H9 (cell line): ENCODE results near the gene ARMC2. TPM values are rescaled to one million over a fixed set of nuclear protein-coding genes. Genes with fewer than 3 reads are reported as not detected.

Source experiments
- DNase-seq: peaks from one replicate; pipeline ENCODE4 v3.0.0-alpha.2; 2017
- H2AFZ ChIP-seq: one replicate; pipeline ENCODE4 v1.6.1; 2013; ENCODE audit warnings: mild to moderate bottlenecking, low read length, control low read depth, moderate library complexity
- H2AK5ac ChIP-seq: 2 replicates; pipeline ENCODE4 v1.6.1; 2013; ENCODE audit warnings: low read length, control low read depth, mixed read lengths; ENCODE audit not compliant: insufficient read length
- H2BK120ac ChIP-seq: one replicate; pipeline ENCODE4 v1.6.1; 2013; ENCODE audit warnings: low read depth, mild to moderate bottlenecking, low read length, control low read depth, inconsistent platforms; ENCODE audit not compliant: poor library complexity, severe bottlenecking
- H2BK12ac ChIP-seq: 2 replicates; pipeline ENCODE4 v1.6.1; 2013; ENCODE audit warnings: low read length, control low read depth, mixed read lengths, low read depth; ENCODE audit not compliant: insufficient read length
- H2BK15ac ChIP-seq: 2 replicates; pipeline ENCODE4 v1.6.1; 2013; ENCODE audit warnings: low read depth, low read length, control low read depth
- H2BK20ac ChIP-seq: one replicate; pipeline ENCODE4 v1.6.1; 2013; ENCODE audit warnings: low read depth, mild to moderate bottlenecking, low read length, control low read depth, inconsistent platforms; ENCODE audit not compliant: poor library complexity, severe bottlenecking
- H2BK5ac ChIP-seq: 2 replicates; pipeline ENCODE4 v1.6.1; 2013; ENCODE audit warnings: low read length, control low read depth, mixed read lengths; ENCODE audit not compliant: insufficient read length
- H3K14ac ChIP-seq: 2 replicates; pipeline ENCODE4 v1.6.1; 2013; ENCODE audit warnings: low read length, control low read depth; ENCODE audit not compliant: insufficient read depth
- H3K18ac ChIP-seq: 2 replicates; pipeline ENCODE4 v1.6.1; 2013; ENCODE audit warnings: low read depth, mild to moderate bottlenecking, mixed read lengths, low read length, control low read depth; ENCODE audit not compliant: insufficient read length
- H3K23ac ChIP-seq: 2 replicates; pipeline ENCODE4 v1.6.1; 2013; ENCODE audit warnings: low read length, control low read depth, mixed read lengths, low read depth; ENCODE audit not compliant: insufficient read length
- H3K23me2 ChIP-seq: 2 replicates; pipeline ENCODE4 v1.6.1; 2013; ENCODE audit warnings: low read depth, mild to moderate bottlenecking, mixed read lengths, low read length, control low read depth; ENCODE audit not compliant: insufficient read length, poor library complexity, severe bottlenecking
- H3K27ac ChIP-seq: 2 replicates; pipeline ENCODE4 v1.5.1; 2013; ENCODE audit warnings: low read length, control low read depth, mixed read lengths, low read depth; ENCODE audit not compliant: insufficient read length
- H3K27me3 ChIP-seq: 2 replicates; pipeline ENCODE4 v1.6.1; 2013; ENCODE audit warnings: low read length, control low read depth, inconsistent platforms; ENCODE audit not compliant: insufficient read depth
- H3K4ac ChIP-seq: 2 replicates; pipeline ENCODE4 v1.6.1; 2013; ENCODE audit warnings: low read depth, mild to moderate bottlenecking, control low read depth, inconsistent platforms, low read length, moderate library complexity
- H3K4me1 ChIP-seq: 2 replicates; pipeline ENCODE4 v1.6.1; 2013; ENCODE audit warnings: low read length, control low read depth, inconsistent platforms; ENCODE audit not compliant: insufficient read depth
- H3K4me2 ChIP-seq: 2 replicates; pipeline ENCODE4 v1.6.1; 2013; ENCODE audit warnings: low read length, control low read depth, mixed read lengths; ENCODE audit not compliant: insufficient read length, insufficient read depth
- H3K56ac ChIP-seq: 2 replicates; pipeline ENCODE4 v1.6.1; 2013; ENCODE audit warnings: low read depth, mild to moderate bottlenecking, mixed read lengths, low read length, control low read depth; ENCODE audit not compliant: insufficient read length
- H3K79me1 ChIP-seq: 2 replicates; pipeline ENCODE4 v1.6.1; 2013; ENCODE audit warnings: low read depth, mild to moderate bottlenecking, moderate library complexity, low read length, control low read depth, inconsistent platforms; ENCODE audit not compliant: insufficient read depth, poor library complexity, severe bottlenecking
- H3K79me2 ChIP-seq: 2 replicates; pipeline ENCODE4 v1.6.1; 2013; ENCODE audit warnings: low read length, control low read depth, inconsistent platforms; ENCODE audit not compliant: insufficient read depth
- H3K9ac ChIP-seq: 2 replicates; pipeline ENCODE4 v1.6.1; 2013; ENCODE audit warnings: low read length, control low read depth, mixed read lengths; ENCODE audit not compliant: insufficient read length; ENCODE audit errors: extremely low read depth
- H3K9me3 ChIP-seq: one replicate; pipeline ENCODE4 v1.6.1; 2013; ENCODE audit warnings: low read depth, low read length, inconsistent platforms; ENCODE audit not compliant: control insufficient read depth
- H3T11ph ChIP-seq: one replicate; pipeline ENCODE4 v1.6.1; 2013; ENCODE audit warnings: mild to moderate bottlenecking, low read length, control low read depth, inconsistent platforms
- H4K20me1 ChIP-seq: one replicate; pipeline ENCODE4 v1.6.1; 2013; ENCODE audit not compliant: control insufficient read depth, insufficient read length, insufficient read depth
- H4K5ac ChIP-seq: 2 replicates; pipeline ENCODE4 v1.6.1; 2013; ENCODE audit warnings: low read depth, mild to moderate bottlenecking, mixed read lengths, low read length, control low read depth; ENCODE audit not compliant: insufficient read length
- H4K8ac ChIP-seq: replicated peaks from 2 replicates; pipeline ENCODE4 v1.6.1; 2013; ENCODE audit warnings: low read length, control low read depth, mixed read lengths, low read depth; ENCODE audit not compliant: insufficient read length
- H4K91ac ChIP-seq: 2 replicates; pipeline ENCODE4 v1.6.1; 2013; ENCODE audit warnings: low read depth, mild to moderate bottlenecking, moderate library complexity, mixed read lengths, low read length, control low read depth; ENCODE audit not compliant: insufficient read length
- H3K27ac Mint-ChIP-seq, 3 experiments: 2 replicates in 2 of 3; 3 replicates in 1 of 3; pipeline ENCODE4 v1.8.0; 2020 to 2021; ENCODE audit warnings: mixed read lengths in 3 of 3, mild to moderate bottlenecking in 1 of 3, moderate library complexity in 1 of 3
- H3K27me3 Mint-ChIP-seq: 2 replicates; pipeline ENCODE4 v1.8.0; 2021; ENCODE audit warnings: low read depth, mild to moderate bottlenecking, moderate library complexity, mixed read lengths
- H3K36me3 Mint-ChIP-seq, 3 experiments: 2 replicates in 2 of 3; 3 replicates in 1 of 3; pipeline ENCODE4 v1.8.0; 2020 to 2021; ENCODE audit warnings: low read depth in 3 of 3, mixed read lengths in 3 of 3; ENCODE audit not compliant: insufficient read depth in 1 of 3
- H3K4me1 Mint-ChIP-seq, 2 experiments: 2 replicates each; pipeline ENCODE4 v1.8.0; 2020; ENCODE audit warnings: mixed read lengths in 2 of 2
- H3K4me3 Mint-ChIP-seq, 2 experiments: 2 replicates in 1 of 2; 3 replicates in 1 of 2; pipeline ENCODE4 v1.8.0; 2020 to 2021; ENCODE audit warnings: mild to moderate bottlenecking in 2 of 2, mixed read lengths in 2 of 2, moderate library complexity in 1 of 2
- H3K9me3 Mint-ChIP-seq, 2 experiments: 2 replicates in 1 of 2; 3 replicates in 1 of 2; pipeline ENCODE4 v1.8.0; 2020; ENCODE audit warnings: mild to moderate bottlenecking in 2 of 2, mixed read lengths in 2 of 2, moderate library complexity in 1 of 2
- WGBS: extraction: QIAGEN DNeasy Blood & Tissue Kit; methylation state at CpG from one replicate; pipeline ENCODE4 v1.1.7; 2013; ENCODE audit warnings: missing lambda C conversion rate, low lambda C conversion rate, mixed read lengths; ENCODE audit not compliant: insufficient read length; ENCODE audit errors: extremely low coverage; 5-methylcytosine and 5-hydroxymethylcytosine counted together
- total RNA-seq: library from RNA; stranded (reverse); gene quantifications from 2 replicates; pipeline ENCODE4 v1.2.1, GENCODE V29; 2021
- TF ChIP-seq, protein P1 (sequence below): fragments of 200-600 bp; sonication (generic); conservative IDR thresholded peaks from 3 replicates; pipeline ENCODE4 v1.8.0; 2021; ENCODE audit warnings: antibody characterized with exemption, mild to moderate bottlenecking

Gene ARMC2
- total RNA-seq, 1 experiment from 2014 or later = 2.8 TPM

DNA sequence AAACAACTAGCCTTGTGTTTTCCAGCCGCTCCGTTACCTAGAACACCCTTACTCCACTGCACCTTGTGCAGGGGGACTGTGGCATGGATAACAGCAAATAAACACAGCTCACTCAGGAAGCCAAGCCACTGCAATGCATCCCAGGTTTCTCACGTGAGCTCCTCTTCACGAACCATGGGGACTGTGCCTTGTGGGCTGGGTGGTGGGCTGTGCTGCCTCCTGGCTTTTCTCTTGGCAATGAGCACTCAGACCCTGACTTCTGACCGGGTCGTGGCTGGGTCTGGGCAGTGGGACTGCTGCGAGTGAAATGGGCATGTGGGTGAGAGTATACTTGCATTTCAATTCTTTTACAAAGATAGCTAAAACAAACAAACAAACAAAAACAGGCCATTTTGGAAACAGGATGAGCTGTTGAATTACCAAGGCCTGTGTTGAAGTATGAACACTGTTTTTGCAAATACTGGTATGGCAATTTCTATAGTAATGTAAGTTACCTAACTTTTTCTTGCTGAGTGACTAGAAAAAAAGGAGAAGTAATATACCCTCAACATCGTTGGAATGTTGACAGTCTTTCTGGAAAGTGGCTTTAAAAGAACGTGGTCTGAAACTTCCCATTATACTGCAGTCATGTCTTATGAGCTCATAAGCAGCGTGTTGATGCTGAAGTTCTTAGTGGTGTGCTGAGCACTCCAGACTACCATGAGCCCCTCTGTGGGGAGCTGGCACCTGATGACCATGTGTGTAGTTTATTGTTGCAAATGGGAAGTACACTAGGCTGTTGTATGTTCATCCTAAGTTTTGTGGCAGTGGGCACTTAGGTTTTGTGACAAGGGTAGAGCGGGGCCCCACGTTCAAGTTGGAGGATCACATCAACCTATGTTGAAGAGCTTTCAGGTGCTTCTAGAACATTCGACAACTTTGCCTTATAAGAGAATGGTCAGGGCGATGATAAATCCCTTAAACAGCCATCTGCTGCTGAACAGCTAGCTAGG lies 120.4 kb downstream of the ARMC2 start:
- Histone ChIP-seq H3K14ac (no peak overlapping the region), H3K23ac (no peak overlapping the region), H3K23me2 (no peaks in the 10 kb centered on the region), H4K5ac (no peak overlapping the region), H2BK12ac (no peak overlapping the region), H3K27me3 (no peaks in the 10 kb centered on the region), H3T11ph (no peak overlapping the region), H2BK15ac (no peak overlapping the region), H3K79me1 (no peaks in the 10 kb centered on the region), H3K9ac (no peak overlapping the region), H4K91ac (no peak overlapping the region), H2BK5ac (no peak overlapping the region), H2BK120ac (no peak overlapping the region), H3K27ac (no peak overlapping the region), H4K20me1 (no peaks in the 10 kb centered on the region), H2BK20ac (no peak overlapping the region), H3K56ac (no peak overlapping the region), H3K4ac (no peak overlapping the region), H3K4me2 (no peak overlapping the region), H3K9me3 (no peaks in the 10 kb centered on the region), H2AK5ac (no peak overlapping the region), H2AFZ (no peak overlapping the region), H3K79me2 (no peaks in the 10 kb centered on the region), H3K18ac (no peak overlapping the region), H3K4me1 (no peaks in the 10 kb centered on the region; the same call in 1 of the 2 replicates), H4K8ac (no peak overlapping the region)
- no peak overlapping the region for H3K4me3 Mint-ChIP-seq
- TF ChIP-seq, protein P1, sequence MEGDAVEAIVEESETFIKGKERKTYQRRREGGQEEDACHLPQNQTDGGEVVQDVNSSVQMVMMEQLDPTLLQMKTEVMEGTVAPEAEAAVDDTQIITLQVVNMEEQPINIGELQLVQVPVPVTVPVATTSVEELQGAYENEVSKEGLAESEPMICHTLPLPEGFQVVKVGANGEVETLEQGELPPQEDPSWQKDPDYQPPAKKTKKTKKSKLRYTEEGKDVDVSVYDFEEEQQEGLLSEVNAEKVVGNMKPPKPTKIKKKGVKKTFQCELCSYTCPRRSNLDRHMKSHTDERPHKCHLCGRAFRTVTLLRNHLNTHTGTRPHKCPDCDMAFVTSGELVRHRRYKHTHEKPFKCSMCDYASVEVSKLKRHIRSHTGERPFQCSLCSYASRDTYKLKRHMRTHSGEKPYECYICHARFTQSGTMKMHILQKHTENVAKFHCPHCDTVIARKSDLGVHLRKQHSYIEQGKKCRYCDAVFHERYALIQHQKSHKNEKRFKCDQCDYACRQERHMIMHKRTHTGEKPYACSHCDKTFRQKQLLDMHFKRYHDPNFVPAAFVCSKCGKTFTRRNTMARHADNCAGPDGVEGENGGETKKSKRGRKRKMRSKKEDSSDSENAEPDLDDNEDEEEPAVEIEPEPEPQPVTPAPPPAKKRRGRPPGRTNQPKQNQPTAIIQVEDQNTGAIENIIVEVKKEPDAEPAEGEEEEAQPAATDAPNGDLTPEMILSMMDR = peak; percentile 45; the same call in 2 of the 3 replicates
- no peaks in the 10 kb centered on the region for H3K36me3 Mint-ChIP-seq
- H3K4me1 Mint-ChIP-seq = peaks cover 30 to 32% of the 10 kb centered on the region in 2 experiments
- peak overlapping the region in 1 of 3 experiments; percentile 47; a peak in 2 of 7 replicates for H3K27ac Mint-ChIP-seq
- DNase-seq = peak; percentile 78
- H3K9me3 Mint-ChIP-seq = no peaks in the 10 kb centered on the region
- no CpG with 5 or more reads among the region's 14 CpGs for WGBS
- H3K27me3 Mint-ChIP-seq = no peaks in the 10 kb centered on the region
